Left cardiac atrium (tissue), 4 donors: ENCODE data around the gene TRPM3. TPM values are rescaled to one million over a fixed set of nuclear protein-coding genes. Genes with fewer than 3 reads are reported as not detected.

Source experiments
- ATAC-seq, 2 donors: fragments of 200-7000 bp; cut with Tn5 transposase; one replicate each; pipeline ENCODE4 v1.9.1; 2020; ENCODE audit warnings: mild to moderate bottlenecking in 2 of 2, moderate library complexity in 2 of 2
- DNase-seq: peaks from one replicate; pipeline ENCODE4 v3.0.0-alpha.2; 2020
- intact Hi-C, 2 donors: fragments of 100-400 bp; cut with DNase I; formaldehyde crosslinking; loops; one replicate each; pipeline versions ENCODE4 v1.14.1 to v1.15.1; 2022 to 2023
- total RNA-seq, 2 donors: library from RNA; stranded (reverse); fragmentation: NEBNext Ultra II Directional; extraction: Animal tissue kit (Norgen Biotek cat#: 25700); gene quantifications; one replicate each; pipeline ENCODE4 v1.2.1, GENCODE V29; 2021
- donor health status: DM: no; HTN: yes; CAD: no.
- donor health status: DM: no; HTN: yes; CAD: no; lungs with severe emphysema.
- donor health status: DM: yes; HTN: yes; CAD: no.
- donor health status: Dilated cardiomyopathy.

Gene TRPM3
- total RNA-seq, 2 donors from 2014 or later: 0.71 to 1.2 TPM

GRCh38 chr9:70921136-70921535, 200.3 kb downstream of the TRPM3 start:
- intact Hi-C loops: no loop called here
- ATAC-seq (no peak), DNase-seq (no peak)

- intact Hi-C loops: no loop called here
- ATAC-seq (no peak), DNase-seq (no peak)
These were observed 204.1 kb downstream of the TRPM3 start for GRCh38 chr9:70917277-70917676.

GRCh38 chr9:70911791-70912190, 209.6 kb downstream of the TRPM3 start:
- ATAC-seq (no peak), DNase-seq (no peak)
- intact Hi-C loops: no loop called here

- ATAC-seq (peak in 1 of 2 donors; percentile 72), DNase-seq (no peak)
- intact Hi-C loops: no loop called here
These were observed 210.8 kb downstream of the TRPM3 start for GRCh38 chr9:70910598-70910997.

DNA sequence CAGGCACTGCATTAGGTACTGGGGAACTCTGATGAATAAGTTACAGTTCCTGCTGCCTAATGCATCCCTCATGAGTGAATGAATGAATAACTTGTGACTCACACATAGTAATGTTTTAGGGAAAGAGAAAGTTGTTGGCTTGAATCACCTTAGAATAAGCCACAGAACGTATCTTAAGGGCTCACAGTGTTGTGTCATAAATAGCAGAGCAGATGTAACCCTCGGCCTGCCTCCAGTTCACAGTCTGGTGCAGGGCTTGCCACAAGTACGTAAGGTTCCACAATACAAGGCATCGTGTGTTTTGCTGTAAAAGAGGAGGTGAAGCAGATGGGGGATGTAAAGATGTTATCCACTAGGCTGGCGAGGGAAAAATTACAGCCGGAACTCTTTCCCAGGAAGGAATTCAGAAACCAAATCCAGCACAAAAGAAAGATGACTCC, 218.7 kb downstream of the TRPM3 start:
- ATAC-seq (peak; percentile 38 to 99), DNase-seq (peak; percentile 36)
- intact Hi-C loops: no loop called here

GRCh38 chr9:70902171-70902570, 219.2 kb downstream of the TRPM3 start:
- intact Hi-C loops: no loop called here
- DNase-seq (no peak), ATAC-seq (no peak)

DNA sequence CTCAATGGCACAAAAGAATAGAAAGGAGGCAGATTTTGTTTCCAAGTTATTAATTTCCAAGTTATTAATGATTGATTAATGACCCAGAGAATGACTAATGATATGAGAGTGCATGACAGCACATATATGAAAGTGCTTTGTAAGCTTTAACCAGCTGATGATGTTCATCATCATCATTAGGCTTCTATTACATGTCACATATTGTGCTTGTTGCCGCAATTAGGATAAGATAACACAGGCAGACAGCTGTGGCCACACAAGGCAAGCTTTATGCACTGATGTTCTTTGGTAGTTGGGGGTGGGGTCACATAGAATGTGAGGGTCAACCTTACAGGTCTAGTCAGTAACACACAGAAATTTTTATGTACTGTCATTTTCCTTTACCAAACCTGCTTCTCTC, 219.7 kb downstream of the TRPM3 start:
- intact Hi-C loops: no loop called here
- ATAC-seq: no peak
- DNase-seq: no peak

DNA sequence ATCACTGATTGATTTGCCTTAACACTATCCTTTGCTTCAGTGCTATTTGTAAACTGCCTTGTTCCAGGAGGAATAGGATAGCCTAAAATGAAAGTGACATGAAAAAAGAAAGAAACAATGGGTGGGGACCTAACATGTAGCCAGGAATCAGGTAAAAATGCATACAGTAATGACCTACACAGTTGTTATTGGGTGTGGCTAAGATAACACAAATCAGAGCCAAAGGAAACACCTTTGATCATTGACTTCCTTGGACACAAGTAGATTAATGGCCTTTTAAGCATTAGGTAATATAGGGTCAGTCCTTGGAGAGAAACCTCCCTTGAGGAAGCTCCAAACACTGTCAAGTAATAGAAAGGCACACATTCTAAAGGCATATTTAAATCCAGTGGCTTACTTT, 220.4 kb downstream of the TRPM3 start:
- no peak for DNase-seq
- no peak for ATAC-seq
- intact Hi-C loops: no loop called here

DNA sequence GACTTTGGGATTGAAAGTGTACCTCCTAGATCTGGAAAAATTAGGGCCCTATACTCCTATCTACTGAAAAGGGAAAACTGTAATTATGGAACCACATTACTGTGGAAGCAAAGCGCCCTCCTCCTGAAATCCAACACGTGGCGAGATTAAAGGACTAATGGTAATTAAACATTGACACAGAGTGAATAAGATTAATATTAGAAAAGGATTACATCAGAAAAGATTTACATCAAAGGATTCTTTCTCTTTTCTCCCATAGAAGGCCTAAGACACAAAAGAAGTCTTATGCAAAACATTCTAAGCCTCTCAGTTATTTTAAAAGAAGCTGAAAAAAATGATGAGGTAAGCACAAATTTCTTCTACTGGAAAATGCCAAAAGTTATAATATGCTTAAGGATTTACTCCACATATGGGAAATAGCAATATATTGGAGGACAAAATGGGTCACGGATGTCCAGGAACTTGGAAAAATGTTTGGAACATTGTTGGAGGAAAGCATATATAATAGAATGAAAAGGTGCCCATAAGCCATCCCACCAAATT, 227.8 kb downstream of the TRPM3 start:
- DNase-seq (no peak), ATAC-seq (no peak)
- intact Hi-C loops: no loop called here

DNA sequence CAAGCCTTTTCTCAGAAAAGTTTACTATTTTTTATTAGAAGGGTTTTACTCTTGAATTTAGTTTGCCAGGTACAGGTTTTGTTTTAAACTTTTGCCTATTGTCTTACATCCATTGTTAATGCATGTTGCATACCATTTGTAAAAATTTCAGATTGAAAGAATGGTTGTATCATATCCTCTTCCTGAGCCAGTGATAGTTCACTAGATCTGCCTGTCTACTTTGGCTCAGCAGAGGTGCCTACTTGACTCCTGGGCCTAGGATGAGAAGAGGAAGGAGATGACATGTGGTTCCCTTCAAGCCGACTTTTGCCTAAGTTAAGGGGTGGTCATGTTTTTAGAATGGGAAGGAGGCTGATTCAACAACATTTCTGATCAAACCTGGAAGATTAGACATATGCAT, 232.9 kb downstream of the TRPM3 start:
- ATAC-seq: no peak
- intact Hi-C loops: no loop called here
- DNase-seq: no peak

- ATAC-seq: no peak
- DNase-seq: no peak
- intact Hi-C loops: no loop called here
These were observed 233.6 kb downstream of the TRPM3 start for GRCh38 chr9:70887826-70888225.

DNA sequence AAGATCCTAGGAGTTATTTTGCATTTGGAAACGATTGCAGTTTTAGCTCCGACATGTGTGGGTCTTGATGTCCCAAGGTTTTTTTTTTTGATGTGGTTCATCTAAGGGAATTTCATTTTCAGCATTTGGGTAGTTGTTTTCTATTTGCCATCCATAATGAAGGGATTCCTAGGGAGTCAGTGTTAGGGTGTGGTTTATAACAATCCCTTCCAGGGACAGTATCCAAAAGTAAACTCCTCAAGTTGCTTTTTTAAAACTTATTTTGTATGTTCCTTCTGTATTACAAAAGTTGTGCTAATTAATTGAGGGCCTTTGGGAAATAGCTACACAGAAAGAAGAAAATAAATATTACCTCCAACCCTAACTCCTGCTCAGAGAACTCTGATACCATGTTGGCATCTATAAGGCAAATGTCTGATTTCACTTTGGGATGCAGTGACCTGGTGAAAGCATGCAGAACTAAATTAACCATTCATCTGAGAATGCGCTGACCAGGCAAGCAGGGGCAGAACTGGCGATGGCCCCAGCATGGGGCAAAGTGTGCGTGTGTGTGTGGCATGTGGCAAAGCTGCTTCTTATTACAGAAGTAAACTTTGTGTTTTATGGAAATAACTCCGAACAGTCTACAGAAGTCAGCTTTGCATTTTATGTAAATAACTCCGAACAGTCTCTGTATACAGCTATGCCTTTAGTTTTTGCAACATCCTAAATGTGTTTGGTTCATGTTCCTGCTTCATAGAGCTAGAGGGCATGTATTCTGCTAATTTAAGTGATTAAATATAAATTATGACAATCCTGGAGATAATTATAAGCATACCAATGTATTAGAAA, 237.2 kb downstream of the TRPM3 start:
- no peak for DNase-seq
- ATAC-seq: no peak
- intact Hi-C loops: no loop called here

- ATAC-seq: no peak
- intact Hi-C loops: no loop called here
- no peak for DNase-seq
These were observed 238.4 kb downstream of the TRPM3 start for GRCh38 chr9:70883056-70883455.

GRCh38 chr9:70881333-70881732, 240.1 kb downstream of the TRPM3 start:
- no peak for DNase-seq
- no peak for ATAC-seq
- intact Hi-C loops: no loop called here

DNA sequence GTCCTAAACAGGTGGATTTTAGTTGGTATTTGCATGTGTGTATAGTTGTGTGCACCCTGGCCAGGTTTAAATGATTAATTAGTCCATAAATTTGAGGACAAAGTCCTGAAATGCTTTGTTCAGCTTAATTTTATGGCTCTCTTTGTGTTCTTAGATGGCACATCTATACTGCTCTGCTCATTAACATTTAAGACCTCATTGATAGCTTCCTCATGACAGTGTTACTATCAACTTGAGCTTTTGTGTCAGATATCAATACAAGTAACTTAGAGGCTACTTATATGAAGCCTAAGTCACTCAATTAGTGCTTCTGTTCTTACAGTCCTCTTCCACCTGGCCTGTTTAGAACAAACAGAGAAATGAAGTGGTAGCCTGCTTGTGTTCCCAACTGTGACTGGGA, 240.9 kb downstream of the TRPM3 start:
- intact Hi-C loops: no loop called here
- ATAC-seq: no peak
- no peak for DNase-seq

GRCh38 chr9:70878576-70878975, 242.8 kb downstream of the TRPM3 start:
- no peak for DNase-seq
- ATAC-seq: no peak
- intact Hi-C loops: no loop called here

DNA sequence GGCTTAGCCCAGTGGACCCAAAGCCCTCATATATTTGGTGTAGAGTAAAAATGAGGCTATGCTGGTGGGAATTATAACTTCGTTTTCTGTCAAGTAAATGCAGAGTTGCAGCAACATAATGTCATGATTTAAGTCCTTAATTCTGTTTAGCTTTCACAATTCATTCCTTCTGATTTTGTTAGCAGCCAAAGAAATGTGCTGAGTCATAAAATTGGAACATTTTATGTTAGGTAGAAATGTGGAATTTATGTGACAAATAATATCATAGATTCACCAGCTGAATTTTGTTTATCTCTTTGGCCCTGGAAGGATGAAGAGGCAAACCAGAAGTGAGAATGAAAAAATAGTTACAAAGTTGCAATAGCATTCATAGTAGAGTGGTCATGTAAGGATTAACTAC, 247.0 kb downstream of the TRPM3 start:
- ATAC-seq (no peak), DNase-seq (no peak)
- intact Hi-C loops: no loop called here

DNA sequence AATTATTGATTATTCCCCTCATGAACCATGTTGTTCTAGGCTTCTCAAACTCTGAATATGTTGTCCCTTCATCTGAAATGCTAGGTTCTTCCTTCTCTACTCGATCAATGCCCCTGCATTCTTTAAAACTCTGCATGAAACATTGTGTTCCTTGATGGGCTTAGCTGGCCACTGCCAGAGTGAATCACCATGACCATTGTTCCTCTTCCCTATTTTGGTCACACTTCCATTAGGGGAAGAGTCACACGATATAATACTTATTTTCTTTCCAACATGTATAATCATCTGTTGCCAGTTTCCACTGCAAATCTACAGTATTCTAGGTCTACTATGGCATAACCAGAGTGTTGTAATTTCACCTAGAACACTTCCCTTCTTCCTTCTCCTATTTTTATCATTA, 247.9 kb downstream of the TRPM3 start:
- intact Hi-C loops: no loop called here
- no peak for ATAC-seq
- no peak for DNase-seq

DNA sequence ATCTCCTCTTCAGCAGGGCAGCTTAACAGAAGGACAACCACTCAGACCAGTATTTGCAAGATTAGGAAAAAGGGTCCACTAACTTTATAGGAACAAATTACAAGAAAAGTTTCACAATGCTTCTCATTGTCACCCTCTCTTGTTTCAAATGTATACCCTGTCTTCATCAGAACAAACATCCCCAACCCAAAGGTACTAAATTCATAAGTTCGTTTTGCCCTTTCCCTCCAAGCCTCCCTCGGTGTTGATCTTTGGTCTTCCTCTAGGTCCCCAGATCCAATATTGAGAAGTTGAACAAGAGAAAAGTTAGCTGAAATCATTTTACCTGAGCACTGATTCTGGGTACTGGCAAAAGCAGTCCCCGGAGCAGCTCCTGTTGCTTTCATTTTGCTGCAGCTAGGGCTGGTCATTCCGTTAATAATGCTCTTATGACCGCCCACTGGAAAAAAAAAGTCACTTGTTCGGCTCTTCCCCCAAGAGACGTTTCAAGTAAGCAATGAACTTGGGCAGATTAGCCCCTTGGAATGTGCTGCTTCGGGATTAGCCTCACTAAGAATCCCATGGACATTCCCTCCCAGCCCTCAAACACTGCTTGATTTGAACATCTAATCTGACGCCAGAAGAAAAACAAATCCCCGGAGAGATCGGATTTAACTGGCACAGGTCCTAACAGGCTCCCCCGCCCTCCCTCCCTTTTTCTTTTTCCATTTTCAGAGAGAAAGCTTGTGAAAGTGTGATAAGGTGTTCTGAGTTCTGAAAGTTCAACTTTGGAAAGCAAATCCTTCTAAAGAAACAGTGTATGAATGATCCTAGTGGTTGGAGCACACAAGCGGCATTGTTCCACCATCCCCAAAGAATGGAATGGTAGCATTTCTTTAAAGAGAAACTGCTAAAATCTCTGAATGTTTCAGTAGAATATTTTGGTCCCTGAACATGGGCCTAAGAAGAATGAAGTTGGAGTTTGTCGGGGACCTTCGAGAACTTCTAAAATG, 252.5 kb downstream of the TRPM3 start:
- intact Hi-C loops: no loop called here
- peak; percentile 89 to 91 for ATAC-seq
- DNase-seq: peak; percentile 25

GRCh38 chr9:70868041-70868440, 253.4 kb downstream of the TRPM3 start:
- DNase-seq (no peak), ATAC-seq (no peak)
- intact Hi-C loops: no loop called here
